GM21360 (cell line): ENCODE results near the gene FOXK1.
A peak's percentile ranks its signal among the peaks of the same experiment; 100 is the strongest.
"Not testable (repeated sequence)": the region's sequence is repeated elsewhere in the genome, so short reads cannot be mapped to it uniquely, and the experiment has no call there.

Experiments
- ATAC-seq: cut with Tn5 transposase; IDR thresholded peaks from one replicate; pipeline ENCODE4 v1.9.1; 2021; ENCODE audit warnings: mild to moderate bottlenecking, moderate library complexity; ENCODE audit not compliant: unreplicated experiment

Gene FOXK1

GRCh38 chr7:4665661-4666060 is 16.4 kb upstream of the FOXK1 start:
- no peak for ATAC-seq

GRCh38 chr7:4667776-4668509 is 14.2 kb upstream of the FOXK1 start:
- no peak for ATAC-seq

- ATAC-seq = no peak
These were observed 13.6 kb upstream of the FOXK1 start for GRCh38 chr7:4668510-4668847.

GRCh38 chr7:4670791-4671190 is 11.3 kb upstream of the FOXK1 start:
- no peak for ATAC-seq

DNA sequence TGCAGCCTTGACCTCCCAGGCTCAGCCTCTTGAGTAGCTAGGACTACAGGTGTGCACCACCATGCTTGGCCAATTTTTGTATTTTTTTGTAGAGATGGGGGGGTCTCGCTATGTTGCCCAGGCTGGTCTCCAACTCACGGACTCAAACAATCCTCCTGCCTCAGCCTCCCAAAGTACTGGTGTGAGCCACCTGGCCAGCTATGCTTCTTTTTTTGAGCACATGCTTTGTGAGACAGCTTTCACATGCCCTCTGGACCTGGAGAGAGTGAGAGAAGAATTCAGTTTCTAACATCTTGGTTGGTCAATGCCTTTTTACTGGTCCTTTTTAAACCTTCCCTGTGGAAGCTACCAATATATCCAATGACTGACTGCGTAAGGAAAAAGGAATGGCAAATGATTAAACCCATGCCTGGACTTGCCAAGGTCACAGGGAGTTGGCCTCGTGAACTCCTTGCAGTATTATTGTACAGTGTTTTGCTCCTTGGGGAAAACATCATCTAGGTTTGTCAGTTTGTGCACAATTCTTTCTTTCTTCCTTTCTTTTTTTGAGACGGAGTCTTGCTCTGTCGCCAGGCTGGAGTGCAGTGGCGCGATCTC is 6.2 kb upstream of the FOXK1 start:
- ATAC-seq = no peak

- ATAC-seq = not testable (repeated sequence)
These were observed 4.6 kb upstream of the FOXK1 start for GRCh38 chr7:4677518-4677917.

- no peak for ATAC-seq
These were observed 760 bp upstream of the FOXK1 start for GRCh38 chr7:4681218-4681851.

DNA sequence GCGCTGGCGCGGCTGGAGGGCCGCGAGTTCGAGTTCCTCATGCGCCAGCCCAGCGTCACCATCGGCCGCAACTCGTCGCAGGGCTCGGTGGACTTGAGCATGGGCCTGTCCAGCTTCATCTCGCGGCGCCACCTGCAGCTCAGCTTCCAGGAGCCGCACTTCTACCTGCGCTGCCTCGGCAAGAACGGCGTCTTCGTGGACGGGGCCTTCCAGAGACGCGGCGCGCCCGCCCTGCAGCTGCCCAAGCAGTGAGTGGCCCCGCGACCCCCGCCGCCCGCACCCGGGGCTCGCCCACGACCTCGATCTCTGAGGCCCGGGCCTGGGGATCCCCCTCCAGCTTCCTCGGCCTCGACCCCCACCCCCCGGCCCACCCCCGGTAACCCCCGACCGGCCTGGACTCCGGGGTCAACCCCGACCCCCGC is 537 bp downstream of the FOXK1 start:
- ATAC-seq = peak; percentile 20

- no peak for ATAC-seq
These were observed 1.2 kb downstream of the FOXK1 start for GRCh38 chr7:4683043-4683883.

GRCh38 chr7:4683884-4684565 is 1.9 kb downstream of the FOXK1 start:
- ATAC-seq = no peak

GRCh38 chr7:4684846-4685245 is 2.8 kb downstream of the FOXK1 start:
- ATAC-seq = no peak

- not testable (repeated sequence) for ATAC-seq
These were observed 3.6 kb downstream of the FOXK1 start for GRCh38 chr7:4685676-4686075.

GRCh38 chr7:4687956-4688355 is 5.9 kb downstream of the FOXK1 start:
- no peak for ATAC-seq

GRCh38 chr7:4689151-4689550 is 7.1 kb downstream of the FOXK1 start:
- ATAC-seq = no peak

DNA sequence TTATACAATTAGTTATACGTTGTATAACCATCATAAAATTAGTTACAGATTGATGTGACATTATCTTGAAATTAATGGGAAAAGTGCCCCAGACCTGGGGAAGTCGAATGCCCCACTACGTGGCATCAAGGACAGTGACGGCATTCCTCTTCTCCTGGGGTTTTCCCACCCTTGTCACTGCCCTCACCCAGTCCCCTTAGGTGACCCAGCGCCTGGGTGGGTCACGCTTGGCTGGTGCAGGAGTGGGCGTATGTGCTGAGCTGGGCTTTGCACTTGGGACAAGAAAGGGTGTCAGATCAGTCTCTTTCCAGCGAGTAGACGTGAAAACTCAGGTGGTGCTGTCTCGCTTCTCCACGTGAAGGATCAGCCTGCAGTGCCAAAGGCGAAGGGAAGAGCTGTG is 7.6 kb downstream of the FOXK1 start:
- ATAC-seq = peak; percentile 70

DNA sequence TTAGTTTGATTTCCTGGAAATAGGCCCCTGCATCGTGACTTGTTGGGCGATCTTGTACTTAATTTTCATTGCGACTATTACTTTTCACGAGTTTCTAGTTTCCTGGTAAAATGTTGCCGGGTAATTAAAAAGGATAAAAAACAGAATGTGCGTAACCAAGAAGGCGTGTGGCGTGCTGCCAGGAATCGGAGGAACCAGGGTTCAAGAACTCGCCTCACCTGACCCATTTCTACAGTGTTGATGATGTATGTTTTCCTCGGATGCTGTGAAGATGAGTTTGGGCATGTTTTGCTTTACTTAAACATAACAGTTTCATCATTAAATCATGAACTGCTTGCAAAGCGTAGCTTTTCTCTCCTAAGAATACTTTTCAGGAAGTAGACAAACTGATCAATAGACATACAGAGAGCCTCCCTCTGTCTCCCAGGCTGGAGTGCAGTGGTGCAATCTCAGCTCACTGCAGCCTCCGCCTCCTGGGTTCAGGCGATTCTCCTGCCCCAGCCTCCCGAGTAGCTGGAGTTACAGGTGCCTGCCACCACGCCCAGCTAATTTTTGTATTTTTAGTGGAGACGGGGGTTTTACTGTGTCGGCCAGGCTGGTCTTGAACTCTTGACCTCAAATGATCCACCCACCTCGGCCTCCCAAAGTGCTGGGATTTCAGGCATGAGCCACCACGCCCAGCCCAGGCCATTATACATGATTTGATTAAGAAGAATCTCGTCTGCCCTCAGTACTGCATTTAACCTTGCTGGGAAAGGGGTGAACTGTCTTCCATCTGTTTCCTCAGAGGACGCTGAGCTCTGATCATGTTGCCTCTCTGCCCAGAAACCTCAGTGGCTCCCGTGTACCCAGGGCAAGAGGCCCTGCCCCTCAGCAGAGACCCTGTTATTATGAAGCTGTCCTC is 9.1 kb downstream of the FOXK1 start:
- no peak for ATAC-seq

- no peak for ATAC-seq
These were observed 10.0 kb downstream of the FOXK1 start for GRCh38 chr7:4692055-4692454.

GRCh38 chr7:4692622-4693021 is 10.5 kb downstream of the FOXK1 start:
- not testable (repeated sequence) for ATAC-seq

GRCh38 chr7:4693152-4693551 is 11.1 kb downstream of the FOXK1 start:
- ATAC-seq = no peak

- ATAC-seq = no peak
These were observed 11.7 kb downstream of the FOXK1 start for GRCh38 chr7:4693749-4694148.
